Mucosa of rectum (tissue), 2 donors: ENCODE results near the gene MED27.
"Not testable (repeated sequence)": the region's sequence is repeated elsewhere in the genome, so short reads cannot be mapped to it uniquely, and the experiment has no call there.

Experiments
- H3K27ac ChIP-seq, 2 donors: one replicate each; pipeline ENCODE4 v1.7.0; 2013; ENCODE audit warnings: inconsistent platforms in 2 of 2, low read depth in 2 of 2, low read length in 2 of 2
- H3K27me3 ChIP-seq, 2 donors: one replicate each; pipeline ENCODE4 v1.7.0; 2013; ENCODE audit warnings: low read length in 2 of 2; ENCODE audit not compliant: control insufficient read depth in 2 of 2, insufficient read depth in 2 of 2
- H3K36me3 ChIP-seq, 2 donors: one replicate each; pipeline ENCODE4 v1.7.0; 2013; ENCODE audit warnings: low read length in 2 of 2; ENCODE audit not compliant: control insufficient read depth in 2 of 2, insufficient read depth in 2 of 2
- H3K4me1 ChIP-seq, 2 donors: one replicate each; pipeline ENCODE4 v1.7.0; 2013; ENCODE audit warnings: low read length in 2 of 2, mild to moderate bottlenecking in 1 of 2; ENCODE audit not compliant: control insufficient read depth in 2 of 2, insufficient read depth in 2 of 2
- H3K4me3 ChIP-seq, 2 donors: one replicate each; pipeline ENCODE4 v1.7.0; 2013; ENCODE audit warnings: low read length in 2 of 2
- H3K9ac ChIP-seq, 2 donors: one replicate each; pipeline ENCODE4 v1.7.0; 2013; ENCODE audit warnings: low read length in 2 of 2, low read depth in 1 of 2, mild to moderate bottlenecking in 1 of 2
- H3K9me3 ChIP-seq, 2 donors: one replicate each; pipeline ENCODE4 v1.7.0; 2013; ENCODE audit warnings: low read length in 2 of 2; ENCODE audit not compliant: control insufficient read depth in 2 of 2
- donor health status: healthy.
- donor health status: Normal muscosa, but diverticular disease.

MED27 gene

DNA sequence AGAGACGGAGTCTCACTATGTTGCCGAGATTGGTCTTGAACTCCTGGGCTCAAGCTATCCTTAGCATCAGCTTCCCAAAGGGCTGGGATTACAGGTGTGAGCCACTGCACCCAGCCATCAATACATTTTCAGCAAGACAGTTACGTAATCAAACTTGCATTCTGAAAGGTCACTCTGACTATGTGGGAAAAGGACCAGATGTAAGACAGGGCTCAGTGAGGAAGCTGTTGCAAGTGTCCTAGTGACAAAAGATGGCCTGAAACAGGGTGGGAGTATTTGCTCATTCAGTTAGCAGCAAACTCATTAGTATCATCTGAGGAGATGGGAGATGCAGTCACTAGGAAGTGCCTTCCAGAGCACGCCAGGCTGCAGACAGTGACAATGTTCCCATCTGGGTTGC lies 16.9 kb downstream of the MED27 start:
- no peaks in the 10 kb centered on the region for H3K27me3 ChIP-seq
- H3K4me1 ChIP-seq: no peaks in the 10 kb centered on the region
- H3K9ac ChIP-seq: no peak overlapping the region
- H3K9me3 ChIP-seq: no peaks in the 10 kb centered on the region
- peaks cover 0 to 4% of the 10 kb centered on the region in 2 donors for H3K36me3 ChIP-seq
- no peak overlapping the region for H3K27ac ChIP-seq
- H3K4me3 ChIP-seq: no peak overlapping the region

DNA sequence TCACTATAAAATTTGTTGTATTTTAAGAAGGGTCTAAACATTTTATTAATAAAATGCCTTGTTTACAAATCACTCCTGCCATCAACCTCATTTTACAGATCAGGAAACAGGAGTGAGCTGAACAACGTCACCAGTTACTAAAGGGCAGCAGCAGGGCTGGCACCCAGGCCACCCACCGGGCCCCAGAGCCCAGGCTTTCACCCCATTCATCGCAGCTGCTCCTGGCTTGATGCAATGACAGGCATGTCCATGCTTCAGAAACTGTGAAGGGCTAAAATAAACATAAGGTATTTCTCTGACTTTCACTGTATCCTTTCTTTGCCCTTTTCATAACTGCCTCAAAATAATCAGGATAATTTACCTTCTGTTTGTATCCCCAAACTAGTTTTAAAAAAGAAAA lies 18.1 kb downstream of the MED27 start:
- Histone ChIP-seq H3K4me1 (no peaks in the 10 kb centered on the region), H3K4me3 (no peak overlapping the region), H3K27me3 (no peaks in the 10 kb centered on the region), H3K27ac (no peak overlapping the region), H3K9ac (no peak overlapping the region), H3K36me3 (no peaks in the 10 kb centered on the region), H3K9me3 (no peaks in the 10 kb centered on the region)

DNA sequence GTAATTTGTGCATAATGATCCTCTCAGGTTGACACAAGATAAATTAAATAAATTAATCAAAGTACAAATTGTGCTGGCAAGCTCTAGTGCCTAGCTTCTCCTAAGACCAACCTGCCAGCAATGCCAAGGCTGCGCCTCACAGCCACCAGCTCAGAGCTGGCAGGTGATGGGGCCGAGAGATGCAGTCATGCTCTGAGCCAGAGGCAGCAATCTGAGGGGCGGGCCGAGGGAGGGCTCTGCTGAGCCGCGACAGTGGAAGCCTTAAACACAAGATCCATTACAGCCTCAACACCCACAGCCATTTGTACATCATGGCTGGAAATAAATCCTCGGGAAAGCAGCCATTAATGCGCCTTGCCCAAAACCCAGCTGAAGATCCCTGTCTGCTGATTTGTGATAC lies 20.3 kb downstream of the MED27 start:
- no peak overlapping the region for H3K9ac ChIP-seq
- no peak overlapping the region for H3K27ac ChIP-seq
- H3K4me3 ChIP-seq: no peak overlapping the region

DNA sequence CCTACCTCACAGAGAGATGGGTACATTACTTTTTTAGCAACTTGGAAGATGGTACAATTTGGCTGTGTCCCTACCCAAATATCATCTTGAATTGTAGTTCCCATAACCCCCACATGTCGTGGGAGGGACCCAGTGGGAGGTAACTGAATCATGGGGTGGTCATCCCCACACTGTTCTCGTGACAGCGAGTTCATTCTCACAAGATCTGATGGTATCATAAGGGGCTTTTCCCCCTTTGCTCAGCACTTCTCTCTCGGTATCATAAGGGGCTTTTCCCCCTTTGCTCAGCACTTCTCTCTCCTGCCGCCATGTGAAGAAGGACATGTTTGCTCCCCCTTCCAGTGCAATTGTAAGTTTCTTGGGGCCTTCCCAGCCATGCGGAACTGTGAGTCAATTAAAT lies 21.4 kb downstream of the MED27 start:
- not testable (repeated sequence) for H3K9me3 ChIP-seq, H3K4me1 ChIP-seq, H3K36me3 ChIP-seq, H3K9ac ChIP-seq, H3K27me3 ChIP-seq, H3K4me3 ChIP-seq, H3K27ac ChIP-seq

More for the DNA sequence above, 20.3 kb downstream of the MED27 start:
- Histone ChIP-seq H3K27me3 (no peaks in the 10 kb centered on the region), H3K36me3 (no peaks in the 10 kb centered on the region), H3K4me1 (no peaks in the 10 kb centered on the region), H3K9me3 (no peaks in the 10 kb centered on the region)

DNA sequence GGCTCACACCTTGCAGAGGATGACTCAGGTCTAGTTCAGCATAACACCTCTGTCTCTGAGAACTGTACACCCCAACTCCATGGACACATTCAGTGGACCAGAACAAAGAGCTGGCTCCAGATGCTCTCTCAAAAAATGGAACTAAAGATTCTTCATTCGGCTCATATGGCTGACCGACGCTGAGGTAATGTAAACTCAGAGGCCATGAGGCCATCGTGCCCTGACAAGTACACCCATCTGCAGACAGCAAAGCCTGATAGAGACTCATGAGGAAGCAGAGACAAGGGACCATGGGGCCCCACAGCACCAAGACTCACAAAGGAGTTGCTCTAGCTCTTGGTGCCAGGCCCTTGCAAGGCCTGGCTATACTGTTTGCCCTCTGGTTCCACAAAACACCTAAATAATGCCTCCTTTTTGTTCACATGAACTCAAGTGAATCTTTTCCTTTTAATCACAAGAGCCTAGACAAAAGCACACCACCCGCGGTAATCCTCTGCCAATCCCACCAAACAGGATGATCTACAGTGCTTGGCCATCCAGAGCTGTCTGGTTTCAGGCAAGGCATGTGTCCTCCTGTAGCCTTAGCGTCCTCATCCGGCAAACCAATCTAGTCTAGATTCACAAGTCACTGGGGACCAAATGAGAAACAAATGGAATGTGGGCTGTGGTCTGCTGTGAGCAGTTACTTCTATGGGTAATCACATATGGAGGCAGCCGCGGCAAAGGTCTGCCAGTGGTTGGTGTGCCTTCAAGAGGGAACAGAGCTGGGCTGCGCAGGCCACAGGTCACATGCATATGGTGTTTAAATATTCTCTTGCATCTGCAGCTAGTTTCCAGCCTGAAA lies 22.7 kb downstream of the MED27 start:
- no peaks in the 10 kb centered on the region for H3K27me3 ChIP-seq
- no peaks in the 10 kb centered on the region for H3K4me1 ChIP-seq
- no peaks in the 10 kb centered on the region for H3K36me3 ChIP-seq
- no peak overlapping the region for H3K27ac ChIP-seq
- H3K9me3 ChIP-seq: no peaks in the 10 kb centered on the region
- no peak overlapping the region for H3K9ac ChIP-seq
- H3K4me3 ChIP-seq: no peak overlapping the region

DNA sequence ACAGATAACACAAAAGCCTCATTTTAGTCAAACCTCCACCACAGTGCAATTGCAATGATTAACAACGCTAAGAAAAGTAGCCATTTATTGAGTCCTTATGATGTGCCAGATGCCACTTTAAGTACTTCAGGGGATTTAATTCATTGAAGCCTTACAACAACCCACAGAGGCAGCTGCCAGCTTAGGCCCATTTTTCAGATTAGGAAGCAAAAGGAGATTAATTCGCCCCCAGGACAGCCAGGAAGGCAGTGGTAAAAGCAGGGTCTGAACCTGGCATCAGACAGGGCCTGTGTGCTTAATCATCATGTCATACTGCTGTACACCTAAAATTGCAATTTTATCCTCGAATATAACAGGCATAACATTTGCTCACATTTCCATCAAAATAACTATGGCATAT lies 23.9 kb downstream of the MED27 start:
- Histone ChIP-seq H3K9ac (no peak overlapping the region), H3K4me3 (no peak overlapping the region), H3K36me3 (no peaks in the 10 kb centered on the region), H3K4me1 (no peaks in the 10 kb centered on the region), H3K27ac (no peak overlapping the region), H3K9me3 (no peaks in the 10 kb centered on the region), H3K27me3 (no peaks in the 10 kb centered on the region)

DNA sequence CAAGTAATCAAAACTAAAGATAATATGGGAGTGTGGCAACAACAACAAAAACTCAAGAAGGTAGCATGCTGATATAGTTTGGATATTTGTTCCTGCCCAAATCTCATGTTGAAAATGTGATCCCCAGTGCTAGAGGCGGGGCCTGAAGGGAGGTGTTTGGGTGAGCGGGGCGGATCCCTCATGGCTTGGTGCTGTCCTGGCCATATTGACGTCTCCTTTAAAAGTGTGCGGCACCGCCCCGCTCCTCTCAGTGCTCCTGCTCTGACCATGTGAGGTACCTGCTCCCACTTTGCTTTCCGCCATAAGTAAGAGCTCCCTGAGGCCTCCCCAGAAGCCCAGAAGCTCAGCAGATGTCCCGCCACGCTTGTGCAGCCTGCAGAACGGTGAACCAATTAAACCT lies 25.6 kb downstream of the MED27 start:
- no peaks in the 10 kb centered on the region for H3K9me3 ChIP-seq
- H3K27me3 ChIP-seq: no peaks in the 10 kb centered on the region
- no peak overlapping the region for H3K9ac ChIP-seq
- H3K27ac ChIP-seq: no peak overlapping the region
- no peak overlapping the region for H3K4me3 ChIP-seq
- H3K4me1 ChIP-seq: no peaks in the 10 kb centered on the region
- H3K36me3 ChIP-seq: no peaks in the 10 kb centered on the region

DNA sequence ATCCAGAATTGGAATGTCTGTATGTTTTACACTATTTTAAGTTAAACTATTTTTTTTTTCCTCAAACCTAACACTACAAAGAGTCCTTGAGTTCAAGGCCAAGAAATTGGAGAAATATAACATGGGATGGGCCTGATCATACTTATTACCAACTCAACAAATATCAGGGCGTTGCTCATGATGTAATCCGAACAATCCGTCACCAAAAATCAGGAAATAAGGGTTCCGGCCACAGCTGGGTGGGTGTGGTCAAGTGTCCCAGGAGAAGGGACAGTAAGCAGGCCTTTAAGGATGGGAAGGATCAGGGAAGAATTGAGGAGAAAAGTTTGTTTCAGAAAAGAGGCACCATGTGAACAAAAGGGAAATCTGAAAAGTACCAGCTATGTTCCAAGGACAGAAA lies 29.8 kb downstream of the MED27 start:
- Histone ChIP-seq H3K36me3 (no peaks in the 10 kb centered on the region), H3K9me3 (no peaks in the 10 kb centered on the region), H3K4me3 (no peak overlapping the region), H3K4me1 (no peaks in the 10 kb centered on the region), H3K9ac (no peak overlapping the region), H3K27ac (no peak overlapping the region), H3K27me3 (no peaks in the 10 kb centered on the region)

DNA sequence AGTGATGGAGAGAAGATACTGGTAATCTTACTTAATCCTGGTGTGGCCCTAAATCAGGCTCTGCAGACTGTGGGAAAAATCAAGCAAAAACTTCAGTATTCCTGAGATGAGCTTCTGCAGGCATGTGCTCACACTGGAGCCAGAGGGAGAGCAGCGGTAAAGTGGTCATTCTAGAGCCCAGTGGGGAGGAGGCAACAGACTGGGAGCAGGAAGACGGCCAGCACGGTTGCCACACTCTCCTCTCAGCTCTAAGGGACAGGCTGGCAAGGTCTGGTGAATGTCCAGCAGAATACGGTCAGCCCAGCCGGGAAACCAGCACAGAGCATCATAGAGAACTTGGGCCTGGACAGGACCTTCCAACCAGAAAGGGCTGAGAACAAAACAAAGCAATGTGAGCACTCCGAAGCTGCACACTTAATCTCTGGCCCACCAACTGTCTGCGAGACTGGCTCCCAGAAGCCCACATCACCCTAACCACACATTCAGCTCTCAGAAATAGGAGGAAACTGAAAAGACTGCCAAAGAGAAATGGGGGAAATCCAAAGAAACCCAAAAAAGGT lies 30.3 kb downstream of the MED27 start:
- H3K4me1 ChIP-seq: no peaks in the 10 kb centered on the region
- no peaks in the 10 kb centered on the region for H3K9me3 ChIP-seq
- no peaks in the 10 kb centered on the region for H3K27me3 ChIP-seq
- no peaks in the 10 kb centered on the region for H3K36me3 ChIP-seq
- H3K9ac ChIP-seq: no peak overlapping the region
- no peak overlapping the region for H3K27ac ChIP-seq
- H3K4me3 ChIP-seq: no peak overlapping the region

DNA sequence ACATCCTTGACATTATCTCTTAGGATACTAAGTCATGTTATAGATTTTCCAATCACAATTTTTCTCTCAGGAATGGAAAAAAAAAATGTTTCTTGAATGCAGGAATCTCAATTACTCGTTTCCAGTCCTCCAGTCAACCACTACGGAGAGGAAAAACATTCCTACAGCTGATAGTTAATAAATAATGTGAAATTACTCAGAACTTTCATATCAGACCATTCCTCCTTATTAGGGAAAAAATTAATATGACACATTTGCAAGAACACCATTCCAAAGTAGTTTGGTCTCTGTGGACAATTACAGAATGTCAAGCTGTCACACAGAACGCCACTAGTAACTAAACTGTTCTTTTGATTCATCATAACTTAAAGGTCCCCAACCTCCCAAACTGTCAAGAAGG lies 31.5 kb downstream of the MED27 start:
- H3K9me3 ChIP-seq: no peaks in the 10 kb centered on the region
- no peak overlapping the region for H3K27ac ChIP-seq
- H3K27me3 ChIP-seq: no peaks in the 10 kb centered on the region
- no peak overlapping the region for H3K4me3 ChIP-seq
- no peak overlapping the region for H3K9ac ChIP-seq
- H3K36me3 ChIP-seq: no peaks in the 10 kb centered on the region
- no peaks in the 10 kb centered on the region for H3K4me1 ChIP-seq
